Ishikawa (cell line): Measurements from ENCODE around the gene NKD2.

Source experiments
- CEBPB ChIP-seq: IDR thresholded peaks from 2 replicates; pipeline ENCODE4 v1.6.1; 2012
- CREB1 ChIP-seq: IDR thresholded peaks from 2 replicates; pipeline ENCODE4 v1.6.1; 2012; ENCODE audit warnings: low read depth
- EGR1 ChIP-seq: IDR thresholded peaks from 2 replicates; pipeline ENCODE4 v1.6.1; 2012
- EP300 ChIP-seq: IDR thresholded peaks from 2 replicates; pipeline ENCODE4 v1.6.1; 2012; ENCODE audit warnings: borderline replicate concordance
- FOXM1 ChIP-seq: IDR thresholded peaks from 2 replicates; pipeline ENCODE4 v1.6.1; 2012; ENCODE audit warnings: low read depth, borderline replicate concordance
- NFIC ChIP-seq: IDR thresholded peaks from 2 replicates; pipeline ENCODE4 v1.6.1; 2012
- RAD21 ChIP-seq: IDR thresholded peaks from 2 replicates; pipeline ENCODE4 v1.6.1; 2012; ENCODE audit warnings: low read depth
- TAF1 ChIP-seq: IDR thresholded peaks from 2 replicates; pipeline ENCODE4 v1.6.1; 2012; ENCODE audit warnings: low read depth, mild to moderate bottlenecking
- TCF12 ChIP-seq: IDR thresholded peaks from 2 replicates; pipeline ENCODE4 v1.6.1; 2012; ENCODE audit warnings: low read depth
- TEAD4 ChIP-seq: IDR thresholded peaks from 2 replicates; pipeline ENCODE4 v1.6.1; 2012
- YY1 ChIP-seq: IDR thresholded peaks from 2 replicates; pipeline ENCODE4 v1.6.1; 2012; ENCODE audit warnings: low read depth
- ZBTB7A ChIP-seq: IDR thresholded peaks from 2 replicates; pipeline ENCODE4 v1.6.1; 2012; ENCODE audit warnings: low read depth
- TF ChIP-seq, protein P1 (sequence below): IDR thresholded peaks from 2 replicates; pipeline ENCODE4 v1.6.1; 2012
- TF ChIP-seq, protein P2 (sequence below): IDR thresholded peaks from 2 replicates; pipeline ENCODE4 v1.6.1; 2012
- TF ChIP-seq, protein P3 (sequence below): IDR thresholded peaks from 2 replicates; pipeline ENCODE4 v1.6.1; 2012; ENCODE audit warnings: low read depth, mild to moderate bottlenecking

Gene NKD2

DNA sequence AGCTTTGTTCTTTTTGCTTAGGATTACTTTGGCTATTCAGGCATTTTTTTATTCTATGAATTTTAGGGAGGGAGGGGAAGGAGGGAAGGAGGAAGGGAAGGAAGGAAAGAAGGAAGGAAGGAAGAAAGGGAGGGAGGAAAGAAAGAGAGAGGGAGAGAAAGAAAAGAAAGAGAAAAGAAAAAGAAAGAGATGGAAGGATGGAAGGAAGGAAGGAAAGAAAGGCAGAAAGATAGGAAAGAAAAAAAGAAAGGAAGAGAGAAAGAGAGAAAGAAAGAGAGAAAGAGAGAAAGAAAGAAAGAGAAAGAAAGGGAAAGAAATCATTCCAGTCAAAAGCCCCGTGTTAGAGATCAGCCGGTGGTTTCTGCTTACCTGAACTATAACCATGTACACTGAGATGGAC lies 20.8 kb upstream of the NKD2 start:
- TF ChIP-seq CEBPB (no peak), TEAD4 (no peak), TCF12 (no peak), TAF1 (no peak), EGR1 (no peak), ZBTB7A (no peak), CREB1 (no peak)
- TF ChIP-seq, protein P1, sequence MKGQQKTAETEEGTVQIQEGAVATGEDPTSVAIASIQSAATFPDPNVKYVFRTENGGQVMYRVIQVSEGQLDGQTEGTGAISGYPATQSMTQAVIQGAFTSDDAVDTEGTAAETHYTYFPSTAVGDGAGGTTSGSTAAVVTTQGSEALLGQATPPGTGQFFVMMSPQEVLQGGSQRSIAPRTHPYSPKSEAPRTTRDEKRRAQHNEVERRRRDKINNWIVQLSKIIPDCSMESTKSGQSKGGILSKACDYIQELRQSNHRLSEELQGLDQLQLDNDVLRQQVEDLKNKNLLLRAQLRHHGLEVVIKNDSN: no peak

DNA sequence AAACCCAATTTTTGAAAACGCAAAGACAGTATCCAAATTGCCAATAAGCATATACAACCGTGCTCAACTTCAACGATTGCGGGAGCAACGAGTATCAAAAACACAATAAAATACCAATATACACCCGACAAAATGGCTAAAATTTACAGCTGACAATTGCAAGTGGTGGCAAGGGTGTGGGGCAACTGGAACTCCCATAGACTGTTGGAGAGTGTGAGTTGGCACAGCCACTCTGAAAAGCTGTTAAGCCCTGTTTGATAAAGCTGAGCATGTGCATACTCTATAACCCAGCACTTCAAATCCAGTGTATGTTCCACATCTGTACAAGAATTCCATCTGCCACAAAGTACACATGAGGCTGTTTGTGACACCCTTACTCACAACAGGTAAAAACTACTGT lies 20.3 kb upstream of the NKD2 start:
- TF ChIP-seq, protein P2, sequence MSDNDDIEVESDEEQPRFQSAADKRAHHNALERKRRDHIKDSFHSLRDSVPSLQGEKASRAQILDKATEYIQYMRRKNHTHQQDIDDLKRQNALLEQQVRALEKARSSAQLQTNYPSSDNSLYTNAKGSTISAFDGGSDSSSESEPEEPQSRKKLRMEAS: no peak
- TF ChIP-seq CEBPB: no peak

DNA sequence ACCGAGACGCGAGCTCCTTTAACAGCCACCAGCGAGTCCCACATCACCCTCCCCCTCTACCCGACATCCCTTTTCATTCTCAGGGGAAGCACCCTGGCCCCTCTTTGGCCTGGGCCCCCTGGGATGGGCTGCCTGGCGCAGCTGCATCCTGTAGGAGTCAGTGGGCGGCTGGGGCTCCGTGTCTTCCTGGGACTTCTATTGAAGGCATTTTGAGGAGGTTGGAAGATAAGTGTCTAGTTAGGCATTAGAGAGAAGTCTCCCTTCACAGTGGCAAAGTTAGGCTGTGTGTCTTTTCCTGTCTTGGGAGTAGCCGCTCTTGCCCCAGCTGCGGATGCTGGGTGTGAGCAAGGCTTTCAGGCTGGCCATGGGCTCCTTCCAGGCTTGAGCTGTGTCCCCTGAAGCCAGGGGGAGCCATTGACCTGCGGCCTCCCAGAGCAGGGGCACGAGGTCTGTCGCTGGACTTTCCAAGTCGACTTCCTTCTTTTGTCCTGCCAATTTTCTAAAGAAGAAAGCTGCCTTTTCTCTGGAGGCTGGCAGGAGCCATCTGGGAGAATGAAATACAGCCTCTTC lies 18.6 kb upstream of the NKD2 start:
- TF ChIP-seq NFIC (no peak), TAF1 (no peak), RAD21 (peak; percentile 37; the same call in 1 of the 2 replicates), TEAD4 (no peak), YY1 (no peak), ZBTB7A (no peak)

DNA sequence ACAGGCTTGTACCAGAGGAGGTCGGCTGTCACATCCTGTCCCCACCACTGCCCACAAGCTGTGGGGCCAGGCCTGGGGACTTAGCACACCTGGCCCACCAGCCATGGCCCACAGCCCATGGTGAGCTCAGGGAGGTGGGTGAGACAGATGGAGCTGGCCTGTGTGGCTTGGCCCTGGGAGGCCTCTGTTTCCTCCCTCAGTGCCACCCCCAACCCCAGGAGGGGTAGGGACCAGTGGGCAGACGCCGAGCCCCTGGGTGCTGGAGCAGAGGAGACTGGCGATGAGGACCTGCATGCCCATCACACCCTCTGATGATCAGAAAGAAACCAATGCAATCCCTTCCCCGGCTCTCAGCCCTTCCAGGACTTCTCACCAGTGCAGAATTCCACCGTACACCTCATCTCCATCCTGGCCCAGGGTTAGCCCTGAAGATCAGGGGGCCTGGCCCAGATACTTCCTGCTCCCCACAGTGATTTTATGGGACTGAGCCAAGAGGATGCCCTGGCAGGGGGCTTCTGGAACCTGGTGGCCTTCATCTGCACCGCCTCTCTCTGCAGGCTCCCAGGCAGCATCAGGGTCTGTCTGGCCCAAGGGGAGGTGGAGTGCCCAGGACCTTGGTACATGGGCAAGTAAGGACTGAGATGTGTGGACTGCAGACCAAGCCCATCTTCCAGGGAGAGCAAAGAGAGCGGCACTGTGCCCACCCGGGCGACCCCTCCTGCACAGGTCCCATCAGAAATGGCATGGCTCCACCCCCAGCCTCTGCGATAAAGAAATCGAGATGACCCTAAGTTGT lies 16.9 kb upstream of the NKD2 start:
- TF ChIP-seq EGR1: no peak
- TF ChIP-seq, protein P2: no peak
- no peak for TF ChIP-seq CREB1
- TF ChIP-seq, protein P3, sequence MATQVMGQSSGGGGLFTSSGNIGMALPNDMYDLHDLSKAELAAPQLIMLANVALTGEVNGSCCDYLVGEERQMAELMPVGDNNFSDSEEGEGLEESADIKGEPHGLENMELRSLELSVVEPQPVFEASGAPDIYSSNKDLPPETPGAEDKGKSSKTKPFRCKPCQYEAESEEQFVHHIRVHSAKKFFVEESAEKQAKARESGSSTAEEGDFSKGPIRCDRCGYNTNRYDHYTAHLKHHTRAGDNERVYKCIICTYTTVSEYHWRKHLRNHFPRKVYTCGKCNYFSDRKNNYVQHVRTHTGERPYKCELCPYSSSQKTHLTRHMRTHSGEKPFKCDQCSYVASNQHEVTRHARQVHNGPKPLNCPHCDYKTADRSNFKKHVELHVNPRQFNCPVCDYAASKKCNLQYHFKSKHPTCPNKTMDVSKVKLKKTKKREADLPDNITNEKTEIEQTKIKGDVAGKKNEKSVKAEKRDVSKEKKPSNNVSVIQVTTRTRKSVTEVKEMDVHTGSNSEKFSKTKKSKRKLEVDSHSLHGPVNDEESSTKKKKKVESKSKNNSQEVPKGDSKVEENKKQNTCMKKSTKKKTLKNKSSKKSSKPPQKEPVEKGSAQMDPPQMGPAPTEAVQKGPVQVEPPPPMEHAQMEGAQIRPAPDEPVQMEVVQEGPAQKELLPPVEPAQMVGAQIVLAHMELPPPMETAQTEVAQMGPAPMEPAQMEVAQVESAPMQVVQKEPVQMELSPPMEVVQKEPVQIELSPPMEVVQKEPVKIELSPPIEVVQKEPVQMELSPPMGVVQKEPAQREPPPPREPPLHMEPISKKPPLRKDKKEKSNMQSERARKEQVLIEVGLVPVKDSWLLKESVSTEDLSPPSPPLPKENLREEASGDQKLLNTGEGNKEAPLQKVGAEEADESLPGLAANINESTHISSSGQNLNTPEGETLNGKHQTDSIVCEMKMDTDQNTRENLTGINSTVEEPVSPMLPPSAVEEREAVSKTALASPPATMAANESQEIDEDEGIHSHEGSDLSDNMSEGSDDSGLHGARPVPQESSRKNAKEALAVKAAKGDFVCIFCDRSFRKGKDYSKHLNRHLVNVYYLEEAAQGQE: no peak
- no peak for TF ChIP-seq NFIC
- no peak for TF ChIP-seq RAD21
- TF ChIP-seq EP300: no peak
- TF ChIP-seq ZBTB7A: no peak
- no peak for TF ChIP-seq TAF1
- no peak for TF ChIP-seq YY1
- no peak for TF ChIP-seq CEBPB
- TF ChIP-seq, protein P1: no peak
- TF ChIP-seq TEAD4: no peak
- no peak for TF ChIP-seq TCF12
- no peak for TF ChIP-seq FOXM1

DNA sequence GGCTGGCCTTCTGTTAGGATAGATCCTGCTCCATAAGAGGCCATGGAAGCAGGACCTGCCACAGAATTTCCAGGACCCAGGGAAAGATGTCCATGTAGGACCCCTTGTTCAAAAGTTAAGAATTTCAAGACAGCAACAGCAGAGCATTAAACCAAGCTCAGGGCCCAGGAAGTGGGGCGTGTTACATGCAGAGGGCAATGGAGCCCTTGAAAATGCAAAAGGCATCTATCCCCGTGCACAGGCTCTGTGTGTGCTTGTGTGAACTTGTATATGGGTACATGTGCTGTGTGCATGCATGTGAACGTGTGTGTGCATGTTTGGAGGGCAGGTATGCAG lies 14.4 kb upstream of the NKD2 start:
- TF ChIP-seq NFIC: no peak
- TF ChIP-seq TEAD4: no peak
- no peak for TF ChIP-seq RAD21
- TF ChIP-seq CREB1: no peak
- TF ChIP-seq, protein P2: no peak
- TF ChIP-seq, protein P1: no peak
- no peak for TF ChIP-seq EP300
- no peak for TF ChIP-seq YY1
- no peak for TF ChIP-seq ZBTB7A
- no peak for TF ChIP-seq CEBPB
- TF ChIP-seq TAF1: no peak
- no peak for TF ChIP-seq FOXM1
- TF ChIP-seq TCF12: no peak
- TF ChIP-seq, protein P3: no peak
- no peak for TF ChIP-seq EGR1
